Transverse colon (tissue), 4 donors: Measurements from ENCODE around the gene MTHFS.

Experiments used
- CTCF ChIP-seq, 5 experiments: fragments of 200-600 bp in 3 of 5; fragments of 450-650 bp in 2 of 5; sonication (generic) in 3 of 5; IDR thresholded peaks; 1 replicate in 2 of 5; 2 replicates in 3 of 5; pipeline ENCODE4 v1.5.1; 2016 to 2017; ENCODE audit warnings: antibody characterized with exemption in 5 of 5, inconsistent platforms in 3 of 5, mild to moderate bottlenecking in 2 of 5, moderate library complexity in 1 of 5
- EP300 ChIP-seq: sonication (generic); formaldehyde crosslinking; IDR thresholded peaks from one replicate; pipeline ENCODE4 v1.6.1; 2017; ENCODE audit warnings: antibody characterized with exemption, low read depth
- POLR2A ChIP-seq: fragments of 450-650 bp; IDR thresholded peaks from one replicate; pipeline ENCODE4 v1.6.1; 2016; ENCODE audit warnings: antibody characterized with exemption, mild to moderate bottlenecking, moderate library complexity
- POLR2AphosphoS5 ChIP-seq, 3 donors: sonication (generic); formaldehyde crosslinking; IDR thresholded peaks; one replicate each; pipeline ENCODE4 v1.6.1; 2016; ENCODE audit warnings: antibody characterized with exemption in 3 of 3

- TF ChIP-seq POLR2AphosphoS5 (IDR thresholded peaks at IDR 0.05) (no peak), POLR2A (no peak), CTCF (IDR thresholded peaks at IDR 0.05) (no peak), EP300 (no peak)
Observed at GRCh38 chr15:79918278-79918677, 21.5 kb upstream of the MTHFS start.
